ENCODE results near the gene AP4S1. TPM values are rescaled to one million over a fixed set of nuclear protein-coding genes. Genes with fewer than 3 reads are reported as not detected.
"Not testable (repeated sequence)": the region's sequence is repeated elsewhere in the genome, so short reads cannot be mapped to it uniquely, and the experiment has no call there.

The AP4S1 gene
- 10 to 100 TPM in 1 of 6 donors, 1 to 10 TPM in 5; 5.3 to 11.1 (median 6.7) TPM for total RNA-seq

- peak within 1 kb of the TSS; percentile 63 to 90 (median 72) for H3K4me3 ChIP-seq
- WGBS, 2 donors = 0 to 1% methylated on average over 7 to 45 of the region's 53 CpGs
- peak within 1 kb of the TSS; percentile 97 to 100 (median 98) for H3K27ac ChIP-seq
- DNase-seq (peak; percentile 50 to 91), ATAC-seq (ENCODE audit: low FRiP score in 2 of 2) (peak; percentile 15 to 65)
- no peaks in the 10 kb centered on the region for H3K36me3 ChIP-seq
- H3K27me3 ChIP-seq = no peaks in the 10 kb centered on the region
- peak in 1 of 4 donors; percentile 32 for TF ChIP-seq POLR2A (IDR thresholded peaks at IDR 0.05)
- no peak for TF ChIP-seq CTCF (IDR thresholded peaks at IDR 0.05)
- H3K4me1 ChIP-seq = peaks cover 19 to 30% (median 23%) of the 10 kb centered on the region in 4 donors
- H3K9me3 ChIP-seq = no peaks in the 10 kb centered on the region
These were observed at the start of gene AP4S1 for GRCh38 chr14:31025367-31026076. Gene AP4S1, plus strand, starts transcription at chr14:31025649. Its CDS starts 40,548 bp downstream, at chr14:31066197.

- H3K9me3 ChIP-seq = no peaks in the 10 kb centered on the region
- H3K4me3 ChIP-seq = no peak overlapping the region
- DNase-seq = no peak
- peaks cover 8 to 42% (median 23%) of the 10 kb centered on the region in 4 donors for H3K4me1 ChIP-seq
- ATAC-seq (ENCODE audit: low FRiP score in 2 of 2) = no peak
- H3K27me3 ChIP-seq = no peaks in the 10 kb centered on the region
- no peaks in the 10 kb centered on the region for H3K36me3 ChIP-seq
- 66 to 79% methylated on average over 2 of the region's 2 CpGs for WGBS, 2 donors
- TF ChIP-seq POLR2A (IDR thresholded peaks at IDR 0.05) (no peak), CTCF (IDR thresholded peaks at IDR 0.05) (no peak), POLR2AphosphoS5 (IDR thresholded peaks at IDR 0.05) (no peak), EP300 (IDR thresholded peaks at IDR 0.05) (no peak)
- H3K27ac ChIP-seq = no peak overlapping the region
These were observed 47.7 kb upstream of the AP4S1 start for GRCh38 chr14:30977752-30978151.

- peak; percentile 25 to 67 (median 54) for TF ChIP-seq CTCF (IDR thresholded peaks at IDR 0.05)
- H3K27me3 ChIP-seq, H3K36me3 ChIP-seq, H3K4me3 ChIP-seq, H3K9me3 ChIP-seq, H3K27ac ChIP-seq, DNase-seq: not testable (repeated sequence)
- ATAC-seq (ENCODE audit: low FRiP score in 2 of 2) = peak; percentile 79 to 90
- H3K4me1 ChIP-seq = peaks cover 0 to 18% (median 11%) of the 10 kb centered on the region in 4 donors
- 66% methylated on average over 13 of the region's 13 CpGs for WGBS, 2 donors
These were observed 45.2 kb upstream of the AP4S1 start for GRCh38 chr14:30980106-30980704.

- no peaks in the 10 kb centered on the region for H3K36me3 ChIP-seq
- DNase-seq (no peak), ATAC-seq (ENCODE audit: low FRiP score in 2 of 2) (no peak)
- no peak for TF ChIP-seq CTCF (IDR thresholded peaks at IDR 0.05)
- no peak for TF ChIP-seq POLR2AphosphoS5 (IDR thresholded peaks at IDR 0.05)
- no peak for TF ChIP-seq EP300 (IDR thresholded peaks at IDR 0.05)
- TF ChIP-seq POLR2A (IDR thresholded peaks at IDR 0.05) = no peak
- H3K9me3 ChIP-seq = no peaks in the 10 kb centered on the region
- 70 to 81% methylated on average over 3 of the region's 3 CpGs for WGBS, 2 donors
- no peak overlapping the region for H3K4me3 ChIP-seq
- H3K27me3 ChIP-seq = no peaks in the 10 kb centered on the region
- H3K27ac ChIP-seq = no peak overlapping the region
- H3K4me1 ChIP-seq = peaks cover 0 to 14% (median 8%) of the 10 kb centered on the region in 4 donors
These were observed 44.5 kb upstream of the AP4S1 start for GRCh38 chr14:30980980-30981379.
